NCI-H2196 (cell line): Measurements from ENCODE around the gene DGLUCY.
A peak's percentile ranks its signal among the peaks of the same experiment; 100 is the strongest.
"Not testable (repeated sequence)": the region's sequence is repeated elsewhere in the genome, so short reads cannot be mapped to it uniquely, and the experiment has no call there.

Source experiments
- DNase-seq: peaks from one replicate; lab custom pipeline; 2025; ENCODE audit not compliant: unreplicated experiment; lab: John Stamatoyannopoulos, UW

DGLUCY gene, protein sequence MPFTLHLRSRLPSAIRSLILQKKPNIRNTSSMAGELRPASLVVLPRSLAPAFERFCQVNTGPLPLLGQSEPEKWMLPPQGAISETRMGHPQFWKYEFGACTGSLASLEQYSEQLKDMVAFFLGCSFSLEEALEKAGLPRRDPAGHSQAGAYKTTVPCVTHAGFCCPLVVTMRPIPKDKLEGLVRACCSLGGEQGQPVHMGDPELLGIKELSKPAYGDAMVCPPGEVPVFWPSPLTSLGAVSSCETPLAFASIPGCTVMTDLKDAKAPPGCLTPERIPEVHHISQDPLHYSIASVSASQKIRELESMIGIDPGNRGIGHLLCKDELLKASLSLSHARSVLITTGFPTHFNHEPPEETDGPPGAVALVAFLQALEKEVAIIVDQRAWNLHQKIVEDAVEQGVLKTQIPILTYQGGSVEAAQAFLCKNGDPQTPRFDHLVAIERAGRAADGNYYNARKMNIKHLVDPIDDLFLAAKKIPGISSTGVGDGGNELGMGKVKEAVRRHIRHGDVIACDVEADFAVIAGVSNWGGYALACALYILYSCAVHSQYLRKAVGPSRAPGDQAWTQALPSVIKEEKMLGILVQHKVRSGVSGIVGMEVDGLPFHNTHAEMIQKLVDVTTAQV

DNA sequence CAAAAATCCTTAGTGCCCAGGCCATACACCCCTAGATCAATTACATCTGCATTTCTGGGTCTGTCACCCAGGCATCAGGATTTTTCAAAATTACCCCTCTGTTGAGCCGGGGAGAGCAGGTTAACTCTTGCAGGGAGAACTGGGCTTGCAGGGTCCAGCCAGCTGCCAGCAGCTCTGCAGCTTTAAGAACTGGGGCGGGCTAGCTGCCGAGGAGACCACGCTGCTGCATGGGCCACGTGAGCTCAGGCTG lies at the start of gene DGLUCY:
Gene DGLUCY (plus strand): TSS at position 245 of the 250 bp plus-strand sequence. CDS start 46,222 bp downstream, outside the sequence.
- peak; percentile 32 for DNase-seq

DNA sequence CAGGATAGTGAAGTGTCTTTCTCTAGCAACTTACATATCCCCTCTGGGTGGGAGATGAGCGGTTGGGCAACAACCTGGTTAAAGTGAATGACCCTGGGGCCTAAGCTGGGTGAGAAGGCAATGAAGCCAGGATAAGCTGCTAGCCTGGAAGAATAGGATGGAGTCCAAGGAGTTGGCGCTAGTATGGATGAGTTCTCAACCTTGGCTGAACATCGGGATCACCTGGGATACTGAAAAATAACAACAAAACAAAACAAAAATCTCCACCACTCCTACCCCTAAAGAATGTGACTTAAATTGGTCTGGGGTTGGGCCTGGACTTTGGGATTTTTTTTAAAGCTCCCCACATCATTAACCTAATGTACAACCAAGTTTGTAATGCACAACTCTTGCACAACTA lies 48.6 kb upstream of the DGLUCY start:
- DNase-seq = no peak

DNA sequence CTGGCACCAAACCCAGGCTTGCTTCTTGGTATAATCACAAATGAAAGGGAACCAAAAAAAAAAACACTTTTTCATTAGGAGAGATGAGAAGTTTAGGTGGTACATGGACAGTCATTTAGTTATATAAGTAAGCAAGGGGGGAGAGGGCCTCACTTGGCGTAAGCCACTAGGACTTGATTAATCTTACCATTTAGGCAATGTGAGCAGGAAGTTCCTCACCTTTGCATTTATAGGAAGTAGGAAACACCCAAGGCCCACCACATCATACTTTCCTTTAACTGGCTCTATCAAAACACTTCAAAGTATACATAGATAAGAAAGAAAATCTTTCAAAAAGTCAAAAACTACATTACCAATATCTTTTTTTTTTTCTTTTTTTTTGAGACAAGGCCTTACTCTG lies 46.7 kb upstream of the DGLUCY start:
- DNase-seq = no peak

DNA sequence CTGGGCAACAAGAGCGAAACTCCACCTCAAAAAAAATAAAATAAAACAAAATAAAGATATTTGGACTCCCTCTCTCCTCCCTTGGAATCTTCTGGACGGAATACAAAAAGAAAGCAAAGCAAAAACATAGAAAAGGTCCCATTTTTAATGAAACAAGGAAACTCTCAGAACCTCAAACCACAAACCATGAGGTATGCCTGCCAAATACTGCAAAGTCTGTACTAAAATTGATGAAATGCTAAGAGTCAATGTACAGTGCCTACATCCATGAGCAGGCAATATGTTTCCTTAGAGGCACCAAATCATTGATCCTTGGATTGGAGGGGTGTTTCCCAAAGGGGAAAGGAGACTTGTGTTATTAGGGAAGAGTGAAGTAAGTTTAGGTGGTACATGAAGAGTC lies 45.2 kb upstream of the DGLUCY start:
- no peak for DNase-seq

DNA sequence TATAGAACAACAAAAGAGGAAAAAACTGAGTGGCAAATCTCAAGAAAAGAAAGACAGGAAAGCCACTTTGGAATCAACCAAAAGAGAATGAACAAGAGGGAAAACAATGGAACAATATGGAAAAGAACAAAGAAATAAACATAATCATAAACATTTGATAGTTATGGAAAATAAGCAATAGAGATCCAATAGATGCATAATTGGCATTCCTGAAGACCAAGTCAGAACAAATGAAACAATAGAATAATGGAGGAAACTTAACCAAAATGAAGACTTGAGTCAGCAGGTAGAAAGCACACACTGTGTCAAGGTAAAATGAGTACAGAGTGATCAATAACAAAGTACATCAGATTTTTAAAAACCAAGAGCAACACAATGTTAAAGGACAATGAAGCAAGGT lies 43.3 kb upstream of the DGLUCY start:
- no peak for DNase-seq

DNA sequence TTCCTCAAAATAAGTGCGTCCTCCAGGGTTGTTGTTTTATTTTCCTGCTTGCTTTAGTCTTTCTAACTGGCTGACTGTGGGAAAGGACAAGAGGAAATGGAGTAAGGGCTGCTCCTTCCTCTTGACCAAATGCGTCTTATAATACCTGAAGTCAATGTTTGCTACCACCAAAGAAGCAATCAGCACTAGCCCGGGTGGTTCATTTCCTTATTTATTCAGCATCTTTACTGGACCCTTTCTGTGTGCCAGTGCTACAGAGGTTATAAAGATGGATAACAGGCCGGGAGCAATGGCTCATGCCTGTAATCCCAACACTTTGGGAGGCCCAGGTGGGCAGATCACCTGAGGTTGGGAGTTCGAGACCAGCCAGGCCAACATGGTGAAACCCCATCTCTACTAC lies 38.3 kb upstream of the DGLUCY start:
- no peak for DNase-seq

DNA sequence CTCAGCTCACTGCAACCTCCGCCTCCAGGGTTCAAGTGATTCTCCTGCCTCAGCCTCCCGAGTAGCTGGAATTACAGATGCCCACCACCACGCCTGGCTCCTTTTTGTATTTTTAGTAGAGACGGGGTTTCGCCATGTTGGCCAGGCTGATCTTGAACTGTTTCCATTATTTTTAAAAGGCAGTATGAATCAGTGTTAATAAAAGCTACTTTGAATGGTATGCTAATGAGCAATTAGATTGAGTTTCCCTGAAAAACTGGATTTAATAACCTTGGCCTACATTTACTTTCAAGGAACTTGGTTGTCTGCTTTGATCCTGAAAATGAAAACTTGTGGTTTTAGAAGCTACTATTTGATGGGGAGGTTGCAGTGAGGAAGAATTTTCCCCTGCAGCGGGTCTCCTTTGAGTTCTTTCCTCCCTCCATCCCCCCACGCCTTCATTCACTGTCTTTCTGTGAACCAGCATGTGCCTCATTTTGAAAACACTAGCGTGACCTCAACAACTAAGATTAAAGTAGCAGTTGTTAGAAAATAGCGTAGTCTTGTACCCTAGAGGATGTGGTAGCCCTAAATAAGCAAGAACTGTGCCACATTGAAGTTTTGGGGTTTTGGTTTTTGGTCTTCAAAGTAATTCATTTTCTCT lies 35.7 kb upstream of the DGLUCY start:
- no peak for DNase-seq

DNA sequence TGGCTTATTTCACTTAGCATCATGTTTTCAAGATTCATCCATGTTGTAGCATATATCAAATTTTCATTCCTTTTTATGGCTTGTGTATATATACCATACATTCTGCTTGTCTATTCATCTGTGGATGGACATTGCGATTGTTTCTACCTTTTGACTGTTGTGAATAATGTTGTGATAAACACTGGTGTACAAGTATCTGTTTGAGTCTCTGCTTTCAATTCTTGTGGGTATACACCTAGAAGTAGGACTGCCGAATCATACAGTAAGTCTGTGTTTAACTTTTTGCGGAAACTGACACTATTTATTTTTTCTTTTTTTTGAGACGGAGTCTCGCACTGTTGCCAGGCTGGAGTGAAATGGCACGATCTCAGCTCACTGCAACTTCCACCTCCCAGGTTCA lies 33.8 kb upstream of the DGLUCY start:
- no peak for DNase-seq

DNA sequence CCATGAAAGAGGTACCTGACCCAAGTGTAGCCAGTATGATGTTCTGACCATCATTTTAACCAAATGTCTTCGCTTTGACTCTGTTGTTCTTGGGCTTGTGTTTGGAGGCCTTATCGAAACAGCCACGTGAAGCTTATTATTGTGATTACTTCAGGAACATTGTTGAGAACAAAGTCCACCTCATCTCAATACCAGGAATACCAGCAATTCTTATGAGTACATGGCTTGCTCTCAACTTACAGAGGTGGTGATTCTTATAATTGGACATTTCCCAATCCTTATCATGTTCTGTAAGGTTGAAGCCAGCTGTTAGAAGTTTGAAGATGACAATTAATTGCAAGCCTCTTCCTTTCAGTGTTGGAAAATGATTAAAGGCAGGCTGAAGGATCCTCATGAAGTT lies 31.6 kb upstream of the DGLUCY start:
- no peak for DNase-seq

DNA sequence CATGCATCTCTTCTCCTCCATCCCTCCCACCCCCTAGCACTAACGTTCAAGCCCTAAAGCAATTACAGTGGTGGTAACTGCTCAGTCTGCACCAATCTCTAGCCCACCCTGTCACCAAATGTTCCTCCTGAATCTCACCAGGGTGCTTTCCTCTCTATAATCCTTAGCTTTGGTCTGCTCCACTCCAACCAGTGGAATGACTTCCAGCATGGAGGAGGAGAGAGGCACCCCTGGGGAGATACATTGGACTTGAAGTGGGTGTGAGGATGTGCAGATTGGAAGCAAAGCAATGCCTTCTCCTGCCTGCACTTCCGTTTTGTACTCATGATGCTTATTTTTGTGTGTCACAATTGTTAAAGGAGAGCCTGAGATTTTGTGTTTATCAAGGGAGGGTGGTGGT lies 29.4 kb upstream of the DGLUCY start:
- no peak for DNase-seq

DNA sequence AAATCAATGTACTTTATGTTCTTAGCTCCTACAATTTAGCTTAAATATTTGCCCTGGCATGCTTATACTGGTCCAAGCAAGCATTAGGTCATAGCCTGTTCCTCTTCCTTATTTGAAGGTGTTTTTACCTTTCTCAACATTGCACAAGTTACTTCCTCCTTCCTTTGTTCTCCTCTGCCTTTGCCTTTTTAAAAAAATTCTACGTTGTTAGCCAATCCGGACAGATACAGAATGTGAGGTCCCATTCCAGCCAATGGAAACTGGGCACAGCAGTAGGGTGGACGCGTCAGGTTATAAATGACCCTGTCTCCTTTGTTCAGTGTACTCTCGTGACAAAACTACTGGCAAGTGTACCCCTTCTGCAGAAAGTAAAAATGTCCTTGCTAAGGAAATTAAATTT lies 26.4 kb upstream of the DGLUCY start:
- not testable (repeated sequence) for DNase-seq

DNA sequence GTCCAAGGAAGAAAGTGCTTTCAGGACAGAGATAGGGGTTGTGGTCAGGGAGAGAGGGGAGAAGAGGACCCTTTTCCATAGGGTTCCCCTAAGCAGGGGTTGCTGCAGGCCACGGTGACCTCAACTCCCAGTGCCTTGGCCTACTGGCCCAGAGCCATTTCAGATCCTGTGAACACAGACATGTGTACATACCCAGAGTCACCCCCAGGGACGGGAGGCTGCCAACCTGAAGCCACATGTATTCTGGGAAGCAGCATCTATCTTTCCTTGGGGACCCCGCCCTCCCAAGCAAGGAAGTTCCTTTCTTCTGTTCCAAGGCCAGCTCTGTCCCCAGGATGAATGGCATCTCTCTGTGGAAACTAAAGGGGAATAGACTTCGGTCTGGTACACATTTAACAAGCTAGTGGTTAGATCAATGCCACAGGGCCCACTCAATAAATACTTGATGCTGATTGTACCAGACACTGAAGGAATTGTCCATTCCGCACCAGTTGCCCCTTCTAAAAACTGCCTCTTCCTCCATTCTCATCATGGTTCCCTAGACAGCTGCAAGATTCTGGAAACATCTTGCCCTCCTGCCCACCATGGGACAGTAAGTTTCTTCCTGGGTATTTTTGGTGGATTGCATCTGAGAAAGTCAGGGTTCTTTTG lies 25.2 kb upstream of the DGLUCY start:
- DNase-seq = no peak

DNA sequence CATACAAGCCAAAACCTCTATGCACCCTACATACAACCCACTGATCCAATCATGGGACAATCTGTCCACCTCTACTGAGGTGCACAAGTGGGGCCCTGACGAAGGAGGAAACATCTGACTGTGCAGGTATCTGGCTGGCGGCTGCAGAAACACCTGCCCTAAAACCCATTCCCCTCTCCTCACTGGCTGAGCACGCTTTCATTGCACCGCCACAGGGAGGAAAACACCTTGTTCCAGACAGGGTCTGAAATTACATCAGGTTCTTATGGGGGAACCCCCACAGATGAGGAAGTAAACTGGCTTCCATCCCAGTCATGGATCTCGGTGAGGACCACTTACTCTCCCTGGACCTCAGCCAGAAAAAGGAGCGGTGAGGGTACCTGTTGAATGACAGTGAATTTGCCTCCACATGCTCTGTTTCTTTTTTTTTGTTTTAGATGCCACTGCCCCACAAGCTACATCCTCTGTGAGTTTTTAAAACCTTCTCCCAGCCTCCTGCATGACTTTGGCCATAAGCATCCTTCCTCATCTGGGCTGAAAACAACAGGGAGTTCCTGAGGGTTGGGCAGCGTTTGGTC lies 23.8 kb upstream of the DGLUCY start:
- no peak for DNase-seq

DNA sequence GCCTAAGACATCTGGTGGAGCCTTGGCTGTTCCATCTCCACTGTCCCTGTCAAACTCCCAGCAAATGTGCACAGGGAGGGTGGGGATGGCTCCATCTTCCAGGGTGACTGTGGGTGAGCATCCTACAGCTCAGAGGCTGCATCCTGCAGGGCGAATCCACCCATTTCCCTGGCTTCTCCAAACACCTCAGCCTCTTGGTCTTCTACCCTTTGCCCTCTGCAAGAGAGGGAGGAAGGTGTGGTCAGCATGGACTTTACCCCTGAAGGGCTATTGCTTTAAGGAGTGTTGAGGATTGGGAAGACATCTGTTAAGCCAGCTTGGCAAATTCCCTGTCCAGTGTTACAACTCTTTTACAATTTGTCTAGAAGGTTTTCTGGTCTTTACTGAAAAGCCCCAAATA lies 23.1 kb upstream of the DGLUCY start:
- DNase-seq = no peak

DNA sequence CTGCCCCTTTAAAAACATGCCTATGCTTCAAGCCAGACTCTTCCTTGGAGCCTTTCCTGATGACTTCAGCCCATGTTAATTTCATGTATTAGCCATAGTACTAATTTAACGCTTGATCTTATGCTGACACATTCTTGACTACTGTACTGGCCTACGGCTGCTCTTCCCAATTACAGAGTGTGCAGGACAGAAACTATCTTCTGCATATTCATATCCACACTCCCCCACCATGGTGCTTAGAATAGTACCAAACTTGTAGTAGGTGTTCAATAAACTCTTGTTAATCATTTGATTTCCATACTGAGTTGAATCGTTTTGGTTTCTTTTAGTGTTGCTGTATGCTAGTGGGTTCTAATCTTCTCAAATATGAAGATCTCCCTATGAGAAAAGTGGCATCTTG lies 21.8 kb upstream of the DGLUCY start:
- no peak for DNase-seq

DNA sequence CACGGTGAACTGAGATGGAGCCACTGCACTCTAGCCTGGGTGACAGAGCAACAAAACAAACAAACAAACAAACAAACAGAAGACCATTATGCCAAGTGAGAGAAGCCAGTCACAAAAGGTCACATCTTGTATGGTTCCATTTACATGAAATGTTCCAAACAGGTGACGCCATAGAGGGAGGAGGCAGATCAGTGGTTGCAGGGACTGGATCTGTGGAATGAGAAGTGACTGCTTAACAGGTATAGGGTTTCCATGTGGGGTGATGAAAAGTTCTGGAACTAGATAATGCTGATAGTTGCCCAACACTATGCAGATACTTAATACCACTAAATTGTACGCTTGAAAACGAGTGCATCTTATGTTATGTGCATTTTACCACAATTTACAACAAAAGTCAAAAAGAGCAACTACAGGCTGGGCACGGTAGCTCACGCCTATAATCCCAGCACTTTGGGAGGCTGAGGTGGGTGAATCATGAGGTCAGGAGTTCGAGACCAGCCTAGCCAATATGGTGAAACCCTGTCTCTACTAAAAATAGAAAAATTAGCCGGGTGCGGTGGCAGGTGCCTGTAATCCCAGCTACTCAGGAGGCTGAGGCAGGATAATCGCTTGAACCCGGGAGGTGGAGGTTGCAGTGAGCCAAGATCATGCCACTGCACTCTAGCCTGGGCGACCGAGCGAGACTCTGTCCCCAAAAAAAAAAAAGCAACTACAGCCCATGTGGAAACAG lies 20.0 kb upstream of the DGLUCY start:
- not testable (repeated sequence) for DNase-seq

DNA sequence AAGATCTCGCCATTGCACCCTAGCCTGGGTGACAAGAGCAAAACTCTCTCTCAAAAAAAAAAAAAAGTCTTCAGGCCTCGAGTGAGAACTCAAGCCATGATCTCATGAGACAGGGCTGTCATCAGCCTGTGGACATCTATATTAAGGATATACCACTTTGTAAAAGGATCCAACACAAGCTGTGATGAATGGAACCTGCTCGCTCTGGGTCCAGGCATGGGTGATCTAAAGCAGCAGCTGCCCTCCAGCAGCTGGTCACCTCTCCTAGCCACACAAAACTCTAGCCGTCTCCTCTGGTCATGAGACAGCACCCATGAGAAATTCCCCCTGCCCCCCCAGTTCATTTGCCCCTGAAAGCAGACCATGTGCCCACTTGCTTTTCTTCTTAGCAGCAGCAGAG lies 19.1 kb upstream of the DGLUCY start:
- DNase-seq = no peak

DNA sequence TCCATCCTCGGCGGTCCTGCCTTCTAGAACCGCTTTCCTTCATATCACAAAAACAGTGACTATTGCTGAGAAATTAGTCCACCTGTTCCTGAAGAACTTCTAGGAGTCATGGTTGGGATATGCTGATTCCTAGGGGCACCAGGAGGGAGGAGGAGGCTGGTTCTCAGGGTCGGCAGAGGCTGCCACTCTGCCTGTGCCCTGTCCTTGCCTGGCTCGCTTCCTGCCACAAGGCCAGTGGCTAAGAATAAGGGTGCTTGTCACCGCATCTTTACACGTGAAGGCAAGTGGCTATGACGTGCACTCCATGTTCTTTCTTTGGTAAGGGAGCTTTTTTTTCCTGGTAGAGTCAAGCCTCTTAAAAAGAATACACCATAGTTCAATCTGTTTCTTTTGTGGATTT lies 18.7 kb upstream of the DGLUCY start:
- DNase-seq = no peak

DNA sequence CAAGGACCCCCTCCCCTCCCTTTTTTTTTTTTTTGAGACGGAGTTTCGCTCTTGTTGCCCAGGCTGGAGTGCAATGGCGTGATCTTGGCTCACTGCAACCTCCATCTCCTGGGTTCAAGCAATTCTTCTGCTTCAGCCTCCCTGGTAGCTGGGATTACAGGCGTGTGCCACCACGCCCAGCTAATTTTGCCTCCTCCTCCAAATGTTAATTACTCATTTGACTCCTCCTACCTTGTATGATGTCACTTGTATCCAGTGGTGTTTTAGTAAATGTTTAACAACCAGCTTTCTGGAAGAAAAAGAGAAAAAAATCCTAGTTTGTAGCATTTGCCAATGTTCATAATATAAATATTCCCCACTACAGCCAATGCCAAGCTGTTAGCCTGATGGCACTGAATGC lies 16.2 kb upstream of the DGLUCY start:
- DNase-seq = not testable (repeated sequence)

DNA sequence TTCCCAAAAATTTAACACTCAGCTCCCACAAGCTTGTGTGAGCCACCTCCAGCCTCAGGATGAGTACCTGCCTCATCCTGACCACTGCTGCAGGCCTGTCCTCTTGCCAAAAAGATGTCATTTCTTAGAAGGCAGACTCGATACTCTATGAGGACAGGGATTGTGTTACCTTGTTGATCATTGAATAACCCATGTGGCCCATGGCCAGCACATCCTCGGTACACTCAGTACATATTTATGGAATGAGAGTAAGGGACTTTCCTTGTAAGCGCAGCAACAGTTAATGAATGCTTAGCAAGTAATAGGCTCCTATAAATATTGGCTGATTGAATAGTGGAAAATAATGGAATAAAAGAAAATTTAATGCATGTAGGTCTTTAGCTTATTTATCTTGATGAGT lies 15.3 kb upstream of the DGLUCY start:
- no peak for DNase-seq

DNA sequence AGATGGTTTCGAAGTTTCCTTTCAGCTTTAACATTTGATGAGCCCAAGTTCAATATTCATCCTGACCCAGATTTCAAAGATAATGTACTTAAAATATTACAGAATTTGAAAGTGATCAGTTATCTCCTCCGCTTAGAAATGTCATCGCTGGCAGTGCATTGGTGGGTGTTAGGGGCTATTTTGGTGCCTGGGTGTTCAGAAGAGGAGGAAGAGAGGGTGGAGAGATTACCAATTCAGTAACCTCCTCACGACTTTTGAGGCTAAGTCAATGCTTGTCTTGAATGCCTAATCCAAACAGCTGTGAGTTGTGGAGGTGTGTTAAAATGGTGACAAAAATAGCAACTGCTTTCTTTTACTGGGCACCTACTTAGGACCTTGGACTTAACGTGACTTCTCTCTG lies 13.8 kb upstream of the DGLUCY start:
- no peak for DNase-seq
